HG02870 (cell line): ENCODE data around the gene PCNA.
A peak's percentile ranks its signal among the peaks of the same experiment; 100 is the strongest.

Experiments used
- ATAC-seq: cut with Tn5 transposase; IDR thresholded peaks from one replicate; pipeline ENCODE4 v1.9.1; 2021; ENCODE audit warnings: mild to moderate bottlenecking, moderate library complexity; ENCODE audit not compliant: unreplicated experiment

The PCNA gene

DNA sequence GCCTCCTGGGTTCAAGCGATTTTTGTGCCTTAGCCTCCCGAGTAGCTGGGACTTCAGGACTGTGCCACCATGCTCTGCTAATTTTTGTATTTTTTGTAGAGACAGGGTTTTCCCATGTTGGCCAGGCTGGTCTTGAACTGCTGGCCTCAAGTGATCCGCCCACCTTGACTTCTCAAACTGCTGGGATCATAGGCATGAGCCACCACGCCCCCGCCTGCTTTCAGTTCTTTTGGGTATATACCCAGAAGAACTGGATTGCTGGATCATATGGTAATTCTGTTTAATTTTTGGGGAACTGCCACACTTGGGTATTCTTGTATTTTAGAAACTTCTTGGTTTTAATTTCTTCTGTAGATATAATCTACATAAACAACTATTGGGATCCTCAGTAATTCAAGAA, 24.1 kb upstream of the PCNA start:
- ATAC-seq: no peak

DNA sequence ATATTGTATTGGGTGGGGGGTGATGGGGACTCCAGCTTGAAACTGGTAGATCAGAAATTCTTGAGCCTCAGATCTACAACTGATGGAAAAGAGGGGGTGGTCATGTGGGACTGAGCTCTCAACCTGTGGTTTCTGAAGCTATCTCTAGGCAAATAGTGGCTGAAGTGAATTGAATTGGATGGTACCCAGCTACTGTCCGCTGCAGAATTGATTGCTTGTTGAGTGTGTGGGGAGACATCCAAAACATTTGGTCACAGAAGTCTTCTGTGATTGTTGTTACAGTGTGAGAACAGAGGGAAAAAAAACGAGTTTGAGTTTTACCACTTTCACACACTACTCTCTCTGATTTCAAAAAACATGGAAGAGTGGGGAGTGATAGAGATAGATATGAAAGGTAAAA, 21.9 kb upstream of the PCNA start:
- no peak for ATAC-seq

DNA sequence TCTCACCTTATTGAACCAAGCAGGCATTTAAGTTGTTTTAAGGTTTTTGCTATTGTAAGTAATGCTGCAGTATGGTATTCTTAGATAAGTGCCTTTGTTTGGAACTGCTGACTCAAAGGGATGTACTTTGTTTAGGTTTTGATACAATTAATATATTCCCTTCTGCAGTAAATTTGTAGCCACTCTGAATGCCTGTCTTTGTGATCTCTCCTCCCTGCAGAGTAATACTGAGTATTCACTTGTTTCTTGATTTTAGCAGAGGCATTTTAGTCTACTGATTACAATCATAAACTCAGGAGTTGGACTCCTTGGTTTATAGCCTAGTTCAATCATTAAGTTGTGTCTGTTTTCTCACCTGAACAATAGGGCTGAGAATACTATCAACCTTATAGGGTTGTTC, 20.4 kb upstream of the PCNA start:
- no peak for ATAC-seq

DNA sequence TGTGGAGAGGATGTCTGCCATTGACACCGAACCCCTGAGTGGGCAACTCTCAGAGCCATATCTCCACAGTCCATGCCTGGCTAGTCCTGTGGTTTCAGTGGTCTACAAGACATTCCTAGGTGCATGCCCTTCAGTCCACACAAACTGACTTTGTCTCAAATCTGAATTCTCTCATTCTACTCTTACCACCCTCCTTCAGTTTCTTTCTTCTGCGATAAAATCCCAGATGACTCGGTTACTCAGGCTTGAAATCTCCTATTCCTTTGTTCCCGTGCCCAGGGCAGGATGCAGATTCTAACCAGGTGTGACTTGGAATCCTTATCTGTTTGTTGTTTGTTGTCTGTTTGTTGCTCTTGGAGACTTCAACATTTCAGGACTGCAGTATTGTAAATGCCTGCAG, 16.3 kb upstream of the PCNA start:
- ATAC-seq: no peak

- no peak for ATAC-seq
These were observed 15.7 kb upstream of the PCNA start for GRCh38 chr20:5135363-5136012.

- no peak for ATAC-seq
These were observed 14.2 kb upstream of the PCNA start for GRCh38 chr20:5133998-5134397.

DNA sequence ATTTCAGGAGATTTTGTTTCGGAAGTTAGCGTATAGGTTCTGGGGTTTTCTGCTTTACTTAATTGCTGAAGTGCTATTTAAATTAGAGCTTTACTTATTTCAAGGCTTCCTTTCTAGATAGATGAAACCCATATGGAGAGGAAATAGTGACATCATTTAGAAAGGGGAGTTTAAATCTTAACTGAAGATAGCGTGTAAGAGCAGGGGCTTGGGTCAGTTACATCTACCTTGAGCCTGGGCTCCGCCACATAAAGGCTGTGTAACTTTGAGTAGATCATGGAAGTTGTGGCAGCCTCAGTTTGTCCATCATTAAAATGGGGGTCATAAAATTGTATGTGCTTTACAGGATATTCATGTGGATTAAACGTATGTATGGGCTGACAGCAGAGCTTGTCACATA, 11.7 kb upstream of the PCNA start:
- no peak for ATAC-seq

DNA sequence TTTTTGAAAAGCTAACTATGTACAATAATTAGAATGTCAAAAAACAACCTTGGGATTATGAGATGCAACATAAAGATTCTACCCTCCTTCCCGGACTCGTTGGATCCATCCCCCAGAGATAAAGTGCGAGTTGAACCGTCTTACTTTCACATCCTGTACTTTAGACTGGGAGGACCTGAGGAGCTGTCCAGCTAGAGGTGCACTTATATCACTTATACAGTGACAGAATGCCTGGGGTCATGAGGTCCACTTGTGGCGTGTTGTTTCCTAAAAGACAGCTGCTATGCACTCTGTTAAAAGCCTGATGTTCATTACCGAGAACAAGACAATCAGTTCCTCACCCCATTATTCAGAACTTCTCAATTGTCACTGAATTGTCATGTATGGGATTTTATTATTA, 9.1 kb upstream of the PCNA start:
- ATAC-seq: no peak

DNA sequence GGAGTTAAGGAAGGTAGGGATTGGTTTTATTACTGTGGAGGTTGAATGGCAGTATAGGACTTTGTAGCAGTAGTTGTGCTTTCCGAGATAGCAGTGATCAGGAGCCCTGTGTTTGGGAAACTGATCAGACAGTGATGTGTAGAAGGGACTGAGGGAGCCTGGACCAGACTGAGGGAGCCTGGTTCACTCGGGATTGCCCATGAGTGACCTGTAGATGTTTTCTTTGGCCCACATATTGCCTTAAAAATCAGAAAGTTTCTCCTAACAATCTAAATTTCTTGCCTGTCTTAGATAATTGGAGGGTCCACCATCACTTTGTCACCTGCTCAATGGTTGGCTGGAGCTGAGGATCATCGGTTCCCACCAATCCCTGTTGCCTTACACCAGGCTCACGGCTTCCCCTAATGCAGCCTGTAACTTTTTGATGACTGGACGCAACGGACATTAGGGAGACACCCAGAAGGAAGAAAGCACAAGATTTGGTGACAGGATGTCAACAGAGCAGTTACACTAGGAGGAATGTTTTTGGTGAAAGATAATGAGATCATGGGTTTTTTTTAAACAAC, 8.2 kb upstream of the PCNA start:
- no peak for ATAC-seq

DNA sequence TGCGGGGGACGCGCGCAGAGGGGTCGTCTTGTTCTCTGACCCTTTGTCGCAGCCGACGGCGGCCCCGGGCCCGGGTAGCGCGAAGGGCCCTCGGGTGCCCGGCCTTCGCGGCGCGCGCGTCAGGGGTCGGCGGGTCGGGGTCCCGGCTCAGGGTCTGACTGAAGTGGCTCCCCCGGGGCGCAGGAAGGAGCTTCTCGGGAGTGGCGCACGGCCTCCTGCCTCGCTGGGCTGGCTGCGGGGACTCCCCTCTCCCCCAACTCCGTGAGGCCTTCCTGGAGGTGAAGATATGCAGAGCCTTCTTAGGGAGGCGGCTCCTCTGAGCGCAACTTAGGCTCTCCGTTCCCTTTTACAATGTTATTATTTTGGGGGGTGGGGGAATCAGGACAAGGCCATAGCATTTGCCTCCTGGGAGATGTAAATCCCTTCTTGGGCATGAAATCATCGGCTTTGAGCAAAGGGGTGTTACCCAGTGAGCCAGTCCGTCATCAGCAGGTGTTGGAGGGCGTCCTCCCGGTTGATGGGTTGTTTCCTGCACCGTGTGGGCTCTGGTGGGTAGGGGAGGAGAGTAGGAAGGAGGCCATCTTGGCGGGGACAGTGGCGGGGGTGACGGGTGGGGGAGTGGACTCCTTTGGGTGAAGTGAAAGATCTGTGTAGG, 7.6 kb upstream of the PCNA start:
- ATAC-seq: peak; percentile 17

DNA sequence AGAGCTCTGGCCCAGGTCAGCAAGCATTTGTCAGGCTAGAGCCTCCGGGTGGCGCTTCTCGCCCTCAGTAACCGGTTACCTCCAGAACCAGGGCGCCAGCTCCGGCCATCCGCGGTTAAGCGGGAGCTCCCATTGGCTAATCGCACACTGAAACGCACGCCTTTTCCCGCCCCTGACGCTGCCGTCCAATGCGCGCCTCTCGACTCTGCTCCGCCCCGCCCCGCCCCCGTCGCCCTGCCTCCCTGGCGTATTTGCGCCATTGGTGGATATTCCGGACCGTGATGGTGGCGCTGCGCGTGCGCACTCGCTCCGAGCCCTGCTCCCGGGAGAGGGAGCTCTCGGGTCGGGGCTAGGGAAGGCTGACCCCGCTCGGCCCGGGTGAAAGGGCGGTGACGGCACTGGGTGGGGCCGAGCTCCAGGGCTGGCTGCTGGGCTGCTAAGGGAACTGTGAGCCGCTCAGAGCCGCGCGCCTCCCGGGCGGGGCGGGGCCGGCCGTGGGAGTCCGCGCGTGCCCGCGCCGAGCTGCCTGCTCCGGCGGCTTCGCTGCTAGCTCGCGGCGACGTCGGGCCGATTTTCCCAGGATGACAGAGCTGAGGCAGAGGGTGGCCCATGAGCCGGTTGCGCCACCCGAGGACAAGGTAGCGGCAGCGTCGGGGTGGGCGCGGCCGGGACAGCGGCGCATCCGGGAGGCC, 6.9 kb upstream of the PCNA start, which contains the start of gene CDS2:
Gene CDS2 (plus strand): TSS at position 497 of the 692 bp plus-strand sequence. CDS start 85 bp downstream, at position 582.
- ATAC-seq: peak; percentile 90

DNA sequence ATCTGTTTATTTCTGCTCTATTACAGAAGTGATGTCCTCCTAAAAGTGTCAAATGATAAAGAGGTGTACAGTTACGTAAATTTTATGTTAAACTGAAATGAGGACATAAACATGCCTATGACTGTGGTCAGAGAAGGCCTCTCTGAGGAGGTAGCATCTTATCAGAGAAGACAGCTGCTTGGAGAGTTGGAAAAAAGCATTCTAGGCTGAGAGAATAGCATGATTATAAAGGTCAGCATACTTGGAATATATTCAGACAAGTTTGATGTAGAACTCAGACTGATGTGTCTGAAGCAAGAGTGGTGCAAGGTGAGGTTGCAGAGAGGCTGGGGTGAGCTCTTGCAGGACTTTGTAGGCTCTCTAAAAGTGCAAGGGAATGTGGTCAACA, 3.1 kb upstream of the PCNA start:
- no peak for ATAC-seq

GRCh38 chr20:5120185-5120476, 373 bp upstream of the PCNA start:
- no peak for ATAC-seq

DNA sequence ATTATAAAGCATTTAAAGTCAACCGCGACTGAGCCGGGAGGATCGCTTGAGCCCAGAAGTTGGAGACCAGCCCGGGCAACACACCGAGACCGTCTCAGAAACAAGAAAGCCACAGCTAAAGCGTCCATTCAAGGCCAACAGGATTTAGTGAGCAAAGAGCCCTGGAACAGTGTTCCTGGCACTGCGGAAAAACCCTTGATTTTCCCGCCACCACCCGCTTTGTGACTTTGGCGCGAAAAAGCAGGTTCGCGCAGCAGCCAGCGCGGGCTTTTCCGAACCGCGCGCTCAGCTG, 669 bp downstream of the PCNA start:
- ATAC-seq: no peak

DNA sequence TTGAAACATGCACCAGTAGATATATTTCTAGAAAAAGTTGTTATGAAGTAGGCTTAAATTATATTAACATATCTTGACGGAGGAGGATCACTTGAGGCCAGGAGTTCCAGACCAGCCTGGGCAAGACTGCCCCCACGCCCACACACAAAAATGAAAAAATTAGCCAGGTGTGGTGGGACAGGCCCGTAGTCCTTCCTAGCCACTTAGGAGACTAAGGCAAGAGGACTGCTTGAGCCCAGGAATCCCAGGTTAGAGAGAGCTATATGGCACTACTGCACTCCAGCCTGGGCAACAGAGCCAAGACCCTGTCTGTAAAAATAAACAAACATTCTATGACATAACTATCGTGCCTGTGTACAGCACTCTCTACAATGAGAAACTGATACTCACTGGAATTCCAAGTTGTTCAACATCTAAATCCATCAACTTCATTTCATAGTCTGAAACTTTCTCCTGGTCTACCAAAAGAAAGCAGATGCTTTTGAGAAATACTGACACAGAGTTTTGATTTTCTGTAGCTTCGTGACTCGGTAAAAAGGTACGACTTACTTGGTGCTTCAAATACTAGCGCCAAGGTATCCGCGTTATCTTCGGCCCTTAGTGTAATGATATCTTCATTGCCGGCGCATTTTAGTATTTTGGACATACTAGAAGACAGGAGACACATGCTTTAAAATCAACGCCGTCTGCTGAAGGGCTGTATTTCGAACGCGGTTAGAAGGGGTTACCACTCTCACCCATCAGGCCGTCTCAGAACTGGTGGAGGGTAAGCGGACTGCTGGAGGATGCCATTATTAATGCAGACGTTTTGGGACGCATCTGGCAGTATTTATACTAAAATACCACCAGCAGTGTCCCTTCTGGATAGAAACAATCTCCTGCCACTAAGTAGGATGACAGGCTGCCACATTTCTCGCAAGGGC, 1.3 kb downstream of the PCNA start:
- no peak for ATAC-seq

- no peak for ATAC-seq
These were observed 2.9 kb downstream of the PCNA start for GRCh38 chr20:5116875-5117274.

- no peak for ATAC-seq
These were observed 5.4 kb downstream of the PCNA start for GRCh38 chr20:5114403-5114802.

- no peak for ATAC-seq
These were observed 6.2 kb downstream of the PCNA start for GRCh38 chr20:5113615-5113986.

DNA sequence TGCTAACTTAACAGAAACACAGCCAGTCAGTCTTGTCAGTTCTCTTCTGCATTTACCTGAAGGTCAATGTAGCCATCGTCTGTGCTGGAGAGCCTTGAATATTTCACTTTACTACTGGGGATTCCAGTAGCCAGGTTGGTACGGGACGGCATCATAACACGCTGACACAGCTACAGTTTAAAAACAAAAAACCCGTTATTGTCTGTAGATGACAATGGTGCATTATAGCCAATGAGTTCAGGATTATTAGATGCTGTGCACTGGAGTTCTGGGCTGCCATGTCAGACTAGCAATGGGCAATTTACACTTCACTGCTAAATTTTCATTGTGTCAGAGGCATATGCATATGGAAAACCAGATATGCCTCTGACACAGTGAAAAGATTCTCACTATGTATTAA, 10.5 kb downstream of the PCNA start:
- no peak for ATAC-seq

DNA sequence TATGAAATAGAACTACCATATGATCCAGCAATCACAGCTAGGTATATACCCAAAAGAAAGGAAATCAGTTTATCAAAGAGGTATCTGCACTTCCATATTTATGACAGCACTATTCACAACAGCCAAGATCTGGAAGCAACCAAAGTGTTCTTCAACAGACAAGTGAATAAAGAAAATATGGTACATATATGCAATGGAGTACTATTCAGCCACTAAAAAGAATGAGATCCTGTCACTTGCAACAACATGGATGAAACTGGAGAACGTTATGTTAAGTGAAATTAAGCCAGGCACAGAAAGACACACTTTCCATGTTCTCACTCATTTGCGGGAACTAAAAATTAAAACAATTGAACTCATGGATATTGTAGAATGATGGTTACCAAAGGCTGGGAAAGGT, 15.3 kb downstream of the PCNA start:
- ATAC-seq: no peak

DNA sequence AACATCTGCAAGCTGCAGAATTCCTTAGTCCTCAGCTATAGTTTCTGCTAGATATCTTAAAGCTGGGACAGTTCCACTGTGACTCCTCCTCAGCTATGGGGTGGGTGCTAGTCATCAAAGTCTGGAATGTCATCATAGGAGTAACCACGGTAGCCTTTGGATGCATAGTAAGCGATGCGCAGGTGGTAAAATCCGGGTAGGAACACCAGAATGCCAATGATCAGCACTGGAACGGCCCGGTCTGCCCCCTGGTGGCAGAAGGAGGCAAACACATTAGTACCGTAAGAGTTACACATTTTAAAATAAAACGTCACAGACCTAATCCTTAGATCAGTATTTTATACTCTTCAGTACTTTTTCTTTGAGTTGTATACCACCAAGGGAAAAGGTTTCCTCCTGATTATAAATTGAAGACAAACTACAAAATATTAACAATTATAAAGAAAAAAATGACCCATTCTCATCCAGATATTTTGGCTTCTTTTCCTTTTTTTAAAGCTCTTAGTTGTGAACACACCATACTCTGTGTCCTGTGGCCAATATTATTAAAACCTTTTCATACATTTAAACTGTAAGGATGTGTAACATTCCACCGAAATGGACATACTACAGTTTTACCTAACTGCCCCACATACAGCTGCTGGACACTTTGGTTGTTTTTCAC, 18.9 kb downstream of the PCNA start:
- ATAC-seq: no peak
